ENCODE results near the gene ALKBH7.

The ALKBH7 gene

DNA sequence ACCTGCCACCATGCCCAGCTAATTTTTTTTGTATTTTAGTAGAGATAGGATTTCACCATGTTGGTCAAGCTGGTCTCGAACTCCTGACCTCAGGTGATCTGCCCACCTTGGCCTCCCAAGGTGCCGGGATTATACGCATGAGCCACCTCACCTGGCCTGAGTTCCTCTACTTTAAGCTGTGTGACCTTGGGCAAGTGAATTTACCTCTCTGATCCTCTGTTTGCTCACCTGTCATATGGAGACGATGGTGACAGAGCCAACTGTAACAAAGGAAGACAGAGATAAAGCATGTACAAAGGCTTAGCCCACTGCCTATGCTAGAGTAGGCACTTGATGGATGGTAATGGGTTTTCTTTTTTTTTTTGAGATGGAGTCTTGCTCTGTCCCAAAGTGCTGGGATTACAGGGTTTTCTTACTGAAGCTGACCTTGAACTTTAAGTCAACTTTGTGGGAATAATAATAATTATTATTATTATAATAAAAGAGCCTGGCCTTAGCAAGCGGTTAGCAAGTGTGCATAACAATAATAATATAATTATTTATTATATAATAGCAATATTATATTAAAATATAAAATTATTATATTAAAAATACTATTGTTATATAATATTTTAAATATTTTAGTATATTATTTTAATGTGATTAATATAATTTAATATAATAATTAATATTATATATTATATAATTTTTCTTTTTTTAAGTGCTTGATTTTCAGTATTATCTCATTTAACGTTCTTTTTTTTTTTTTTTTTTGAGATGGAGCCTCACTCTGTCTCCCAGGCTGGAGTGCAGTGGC, 37.9 kb upstream of the ALKBH7 start:
- TF ChIP-seq FOXP2 (optimal IDR thresholded peaks at IDR 0.05; ENCODE audit: borderline replicate concordance, extremely low read depth, extremely low read length, insufficient read depth) (no peak), TAF1 (IDR thresholded peaks at IDR 0.05; ENCODE audit: borderline replicate concordance, insufficient read depth, low read length) (no peak), SIN3A (IDR thresholded peaks at IDR 0.05; ENCODE audit: borderline replicate concordance, insufficient read depth, low read length) (no peak), POLR2AphosphoS5 (IDR thresholded peaks at IDR 0.05; ENCODE audit: low read depth, low read length) (no peak)
- TF ChIP-seq, protein P1, sequence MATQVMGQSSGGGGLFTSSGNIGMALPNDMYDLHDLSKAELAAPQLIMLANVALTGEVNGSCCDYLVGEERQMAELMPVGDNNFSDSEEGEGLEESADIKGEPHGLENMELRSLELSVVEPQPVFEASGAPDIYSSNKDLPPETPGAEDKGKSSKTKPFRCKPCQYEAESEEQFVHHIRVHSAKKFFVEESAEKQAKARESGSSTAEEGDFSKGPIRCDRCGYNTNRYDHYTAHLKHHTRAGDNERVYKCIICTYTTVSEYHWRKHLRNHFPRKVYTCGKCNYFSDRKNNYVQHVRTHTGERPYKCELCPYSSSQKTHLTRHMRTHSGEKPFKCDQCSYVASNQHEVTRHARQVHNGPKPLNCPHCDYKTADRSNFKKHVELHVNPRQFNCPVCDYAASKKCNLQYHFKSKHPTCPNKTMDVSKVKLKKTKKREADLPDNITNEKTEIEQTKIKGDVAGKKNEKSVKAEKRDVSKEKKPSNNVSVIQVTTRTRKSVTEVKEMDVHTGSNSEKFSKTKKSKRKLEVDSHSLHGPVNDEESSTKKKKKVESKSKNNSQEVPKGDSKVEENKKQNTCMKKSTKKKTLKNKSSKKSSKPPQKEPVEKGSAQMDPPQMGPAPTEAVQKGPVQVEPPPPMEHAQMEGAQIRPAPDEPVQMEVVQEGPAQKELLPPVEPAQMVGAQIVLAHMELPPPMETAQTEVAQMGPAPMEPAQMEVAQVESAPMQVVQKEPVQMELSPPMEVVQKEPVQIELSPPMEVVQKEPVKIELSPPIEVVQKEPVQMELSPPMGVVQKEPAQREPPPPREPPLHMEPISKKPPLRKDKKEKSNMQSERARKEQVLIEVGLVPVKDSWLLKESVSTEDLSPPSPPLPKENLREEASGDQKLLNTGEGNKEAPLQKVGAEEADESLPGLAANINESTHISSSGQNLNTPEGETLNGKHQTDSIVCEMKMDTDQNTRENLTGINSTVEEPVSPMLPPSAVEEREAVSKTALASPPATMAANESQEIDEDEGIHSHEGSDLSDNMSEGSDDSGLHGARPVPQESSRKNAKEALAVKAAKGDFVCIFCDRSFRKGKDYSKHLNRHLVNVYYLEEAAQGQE (IDR thresholded peaks at IDR 0.05; ENCODE audit: insufficient read depth in 1 of 2, low read depth in 2 of 2, low read length in 2 of 2) = no peak

DNA sequence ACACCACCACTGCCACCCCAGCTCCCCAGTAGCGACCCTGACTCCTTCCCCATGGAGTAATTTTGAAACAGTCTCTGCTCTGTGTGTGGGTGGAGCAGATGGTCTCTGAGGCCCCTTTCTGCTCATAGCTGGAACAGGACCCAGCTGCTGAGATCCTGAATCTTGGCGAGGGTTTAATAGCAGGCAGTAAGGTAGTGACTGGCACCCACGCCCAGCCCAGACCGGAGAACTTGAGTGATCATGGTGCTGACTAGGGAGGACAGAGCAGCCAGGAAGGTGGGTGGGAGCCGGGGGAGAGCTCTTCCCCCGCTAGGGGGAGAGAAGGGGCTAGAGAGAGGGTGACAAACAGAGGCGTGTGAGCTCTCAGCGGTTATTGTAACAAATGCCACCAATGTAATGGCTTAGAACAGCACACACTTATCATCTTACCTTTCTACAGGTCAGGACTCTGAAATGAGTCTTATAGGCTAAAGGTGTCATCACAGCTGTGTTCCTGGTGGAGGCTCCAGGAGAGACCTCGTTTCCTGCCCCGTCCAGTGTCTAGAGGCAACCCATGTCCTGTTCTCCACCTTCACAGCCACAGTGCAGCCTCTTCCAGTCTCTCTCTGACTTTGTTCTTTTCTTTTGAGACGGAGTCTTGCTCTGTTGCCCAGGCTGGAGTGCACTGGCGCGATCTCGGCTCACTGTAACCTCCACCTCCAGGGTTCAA, 31.9 kb upstream of the ALKBH7 start:
- TF ChIP-seq, protein P1 (IDR thresholded peaks at IDR 0.05; ENCODE audit: insufficient read depth in 1 of 2, low read depth in 2 of 2, low read length in 2 of 2) = no peak
- no peak for TF ChIP-seq POLR2AphosphoS5 (IDR thresholded peaks at IDR 0.05; ENCODE audit: low read depth, low read length)
- no peak for TF ChIP-seq SIN3A (IDR thresholded peaks at IDR 0.05; ENCODE audit: borderline replicate concordance, insufficient read depth, low read length)
- no peak for TF ChIP-seq TAF1 (IDR thresholded peaks at IDR 0.05; ENCODE audit: borderline replicate concordance, insufficient read depth, low read length)
- no peak for TF ChIP-seq FOXP2 (optimal IDR thresholded peaks at IDR 0.05; ENCODE audit: borderline replicate concordance, extremely low read depth, extremely low read length, insufficient read depth)

DNA sequence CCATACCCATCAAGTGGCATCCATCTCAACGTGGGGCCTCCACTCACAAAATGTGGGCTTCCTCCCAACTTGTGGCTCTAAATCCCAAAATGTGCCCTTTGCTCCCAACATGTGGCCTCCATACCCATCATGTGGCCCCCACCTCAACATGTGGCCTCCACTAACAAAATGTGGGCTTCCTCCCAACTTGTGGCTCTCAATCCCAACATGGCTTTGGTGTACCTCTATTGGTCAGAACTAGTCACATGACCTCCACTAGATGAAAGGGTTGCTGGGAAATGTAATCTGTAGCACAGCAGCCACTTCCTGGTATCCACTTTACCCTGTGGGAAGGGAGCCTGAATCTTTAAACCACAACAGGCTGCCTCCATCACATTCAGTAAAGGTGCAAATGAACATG, 29.1 kb upstream of the ALKBH7 start:
- no peak for TF ChIP-seq POLR2AphosphoS5 (IDR thresholded peaks at IDR 0.05; ENCODE audit: low read depth, low read length)
- TF ChIP-seq, protein P1 (IDR thresholded peaks at IDR 0.05; ENCODE audit: insufficient read depth in 1 of 2, low read depth in 2 of 2, low read length in 2 of 2) = no peak
- no peak for TF ChIP-seq FOXP2 (optimal IDR thresholded peaks at IDR 0.05; ENCODE audit: borderline replicate concordance, extremely low read depth, extremely low read length, insufficient read depth)
- TF ChIP-seq TAF1 (IDR thresholded peaks at IDR 0.05; ENCODE audit: borderline replicate concordance, insufficient read depth, low read length) = no peak
- no peak for TF ChIP-seq SIN3A (IDR thresholded peaks at IDR 0.05; ENCODE audit: borderline replicate concordance, insufficient read depth, low read length)

DNA sequence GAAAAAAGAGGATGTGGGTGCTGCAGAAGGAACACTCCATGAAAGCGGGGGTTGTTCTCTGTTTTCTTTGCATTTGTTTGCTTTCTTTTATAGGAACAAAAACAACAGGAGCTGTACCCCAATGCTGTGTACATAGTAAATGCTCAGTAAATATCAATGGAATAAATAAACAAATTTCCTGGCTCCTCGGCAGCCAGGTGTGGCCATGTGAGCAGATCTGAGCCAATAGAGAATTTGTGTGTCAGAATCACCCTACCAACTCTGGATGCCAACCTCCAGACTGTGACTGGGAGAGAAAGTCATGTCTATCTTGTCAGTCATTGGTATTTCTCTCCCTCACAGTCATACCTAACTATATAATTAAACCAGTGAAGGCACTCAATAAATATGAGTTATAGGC, 21.9 kb upstream of the ALKBH7 start:
- no peak for TF ChIP-seq FOXP2 (optimal IDR thresholded peaks at IDR 0.05; ENCODE audit: borderline replicate concordance, extremely low read depth, extremely low read length, insufficient read depth)
- TF ChIP-seq SIN3A (IDR thresholded peaks at IDR 0.05; ENCODE audit: borderline replicate concordance, insufficient read depth, low read length) = no peak
- no peak for TF ChIP-seq TAF1 (IDR thresholded peaks at IDR 0.05; ENCODE audit: borderline replicate concordance, insufficient read depth, low read length)
- TF ChIP-seq, protein P1 (IDR thresholded peaks at IDR 0.05; ENCODE audit: insufficient read depth in 1 of 2, low read depth in 2 of 2, low read length in 2 of 2) = no peak
- TF ChIP-seq POLR2AphosphoS5 (IDR thresholded peaks at IDR 0.05; ENCODE audit: low read depth, low read length) = no peak

All from PFSK-1 (cell line).